ENCODE measurements around the gene SLX9.

The SLX9 gene

DNA sequence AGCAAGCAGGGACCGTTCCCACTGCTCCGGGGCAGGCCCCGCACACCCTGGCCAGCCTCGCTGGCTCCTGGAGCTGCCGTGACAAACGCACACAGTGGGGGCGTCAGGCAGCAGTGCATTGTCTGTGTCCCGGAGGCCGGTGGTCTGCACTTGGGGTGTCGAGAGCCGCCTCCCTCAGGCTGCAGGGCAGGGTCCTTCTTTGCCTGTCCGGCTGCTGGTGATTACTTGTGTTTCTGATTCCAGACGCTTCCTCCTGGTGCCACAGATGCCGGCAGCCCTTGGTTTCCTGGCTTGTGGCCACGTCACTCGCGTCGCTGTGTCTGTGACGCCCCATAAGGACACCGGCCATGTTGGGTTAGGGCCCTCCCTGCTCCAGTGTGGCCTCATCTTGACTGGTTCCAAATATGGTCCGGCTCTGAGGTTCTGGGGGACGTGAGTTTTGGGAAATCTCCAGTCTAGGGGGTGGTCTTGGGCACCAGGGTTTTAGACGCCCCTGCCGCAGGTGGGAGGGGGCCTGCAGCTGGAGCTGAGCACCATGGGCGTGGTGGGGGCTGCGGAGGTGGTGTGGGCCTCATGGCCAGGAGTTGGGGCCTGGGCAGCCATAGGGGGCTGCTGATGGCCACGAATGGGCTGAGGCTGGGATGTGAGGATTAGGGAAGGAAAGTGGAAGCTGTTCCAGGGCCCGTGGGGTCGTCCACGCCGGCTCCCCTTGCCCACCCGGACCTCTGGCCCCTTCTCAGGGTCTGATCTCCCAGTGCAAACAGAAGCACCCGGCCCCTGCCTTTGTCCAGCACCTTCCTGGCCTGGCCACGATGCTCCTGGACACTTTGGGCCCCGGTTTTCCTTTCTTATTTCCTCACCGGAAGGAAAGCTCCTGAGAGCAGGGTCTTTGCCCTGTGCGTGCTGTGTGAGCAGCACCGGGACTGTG lies 41.0 kb downstream of the SLX9 start:
- no peak for DNase-seq

DNA sequence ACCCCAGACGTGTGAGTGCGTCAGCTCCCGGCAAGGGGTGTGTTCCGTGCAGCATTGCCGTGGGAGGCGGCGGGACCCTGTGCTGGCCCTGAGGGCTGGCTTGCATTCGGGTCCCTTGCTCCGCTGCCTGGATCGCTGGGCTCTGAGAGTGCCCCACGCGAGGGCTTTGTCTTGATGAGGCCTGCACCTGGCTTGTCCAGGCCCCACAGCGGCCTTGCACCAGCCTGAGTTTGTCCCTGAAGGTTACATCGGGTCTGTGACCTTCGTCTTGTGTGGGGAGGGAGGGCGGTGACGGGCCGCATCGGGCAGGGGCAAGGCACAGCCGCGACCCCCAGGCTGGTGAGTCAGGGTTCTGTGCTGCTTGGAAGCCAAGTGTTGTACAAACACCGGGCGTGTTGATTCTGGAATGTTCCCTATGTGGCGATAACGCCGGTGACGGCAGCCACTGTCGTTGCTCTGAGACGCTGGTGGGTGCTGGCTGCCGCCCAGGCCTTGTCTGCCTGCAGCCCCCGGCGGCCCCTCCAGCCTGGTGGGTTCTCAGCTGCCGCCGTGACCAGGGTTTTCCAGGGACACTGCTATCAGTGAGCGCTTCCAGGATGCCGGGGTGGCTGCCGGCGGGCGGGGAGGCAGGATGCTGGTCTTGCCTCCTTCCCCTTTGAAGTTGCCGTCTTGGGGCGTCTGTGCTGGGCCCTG lies 42.9 kb downstream of the SLX9 start:
- DNase-seq: no peak

DNA sequence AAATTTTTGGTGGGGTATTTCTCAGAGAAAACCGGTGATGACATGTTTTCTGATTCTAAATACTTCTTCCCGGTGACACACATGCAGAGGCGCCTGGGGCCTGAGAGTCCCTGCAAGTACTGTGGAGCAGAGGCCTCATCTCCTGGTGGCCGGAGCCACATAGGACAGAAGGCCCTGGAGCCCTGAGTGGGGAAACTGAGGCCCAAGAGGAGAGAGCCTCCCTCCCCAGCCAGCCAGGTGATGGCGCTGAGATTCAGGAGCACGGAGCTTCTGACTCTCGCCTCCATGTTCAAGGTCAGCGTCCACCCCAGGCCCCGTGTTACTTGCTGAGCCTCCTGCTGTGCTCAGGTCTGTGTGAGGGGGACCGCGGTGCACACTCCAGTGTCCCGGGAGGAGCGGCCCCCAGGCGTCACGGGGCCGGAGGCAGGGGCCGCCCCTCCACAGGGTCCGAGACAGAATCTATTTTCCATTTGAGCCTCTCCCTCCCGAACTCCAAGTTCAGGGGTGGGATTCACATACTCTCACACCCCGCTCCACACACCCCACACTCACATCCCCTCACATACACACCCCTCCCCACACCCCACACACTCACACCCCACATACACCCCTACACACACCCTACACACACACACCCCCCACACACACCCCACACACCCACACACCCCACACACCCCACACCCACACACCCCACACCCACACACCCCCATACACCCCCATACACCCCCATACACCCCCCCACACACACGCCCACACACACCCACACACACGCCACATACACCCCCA lies 43.8 kb downstream of the SLX9 start:
- no peak for DNase-seq

DNA sequence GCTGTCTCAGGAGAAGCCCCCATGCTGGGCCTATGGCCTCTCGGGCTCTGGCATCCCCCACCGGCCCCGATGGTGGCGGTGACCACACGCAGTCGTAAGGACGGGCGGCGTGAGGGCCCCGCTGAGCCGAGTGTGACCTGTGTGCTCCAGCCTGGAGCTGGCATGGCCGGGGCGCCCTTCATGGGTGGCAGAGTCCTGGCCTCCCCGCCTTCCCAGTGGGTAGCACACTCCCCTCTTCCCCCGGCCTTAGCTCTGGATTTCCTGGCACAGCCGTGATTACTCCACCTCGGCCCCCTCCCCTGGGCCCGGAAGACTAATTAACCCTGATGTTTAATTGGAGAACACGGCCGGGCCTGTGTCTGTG lies 44.6 kb downstream of the SLX9 start:
- DNase-seq: no peak

DNA sequence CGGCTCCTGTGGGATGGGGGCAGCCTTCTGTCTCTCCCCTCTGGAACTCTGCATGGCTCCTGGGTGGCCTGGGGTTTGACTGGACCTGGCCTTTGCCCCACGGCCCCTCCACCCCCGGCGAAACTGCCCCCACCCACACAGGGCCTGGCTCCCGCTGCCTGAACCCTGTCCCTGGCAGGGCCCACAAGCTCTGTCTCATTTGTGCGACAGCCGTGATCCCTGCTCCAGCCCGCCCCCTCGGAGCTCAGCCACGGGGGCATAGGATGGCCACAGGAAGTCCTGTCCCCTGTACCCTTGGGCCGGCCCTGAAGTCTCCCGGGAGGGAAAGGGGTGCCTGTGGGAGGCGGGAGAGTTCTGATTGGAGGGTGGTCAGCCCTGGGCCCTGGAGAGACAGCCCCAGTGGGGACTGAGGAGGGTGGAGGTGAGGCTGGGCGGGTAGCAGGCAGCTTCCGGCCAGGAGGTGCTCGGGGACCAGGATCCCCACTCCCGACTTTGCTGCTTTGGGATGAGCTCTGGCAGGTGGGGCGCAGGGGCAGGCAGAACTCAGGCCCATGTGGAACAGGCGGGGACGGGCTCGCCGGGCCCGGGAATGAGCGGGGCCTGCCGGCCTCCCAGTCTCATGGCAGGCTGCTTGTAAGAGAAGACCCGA lies 45.1 kb downstream of the SLX9 start:
- no peak for DNase-seq

DNA sequence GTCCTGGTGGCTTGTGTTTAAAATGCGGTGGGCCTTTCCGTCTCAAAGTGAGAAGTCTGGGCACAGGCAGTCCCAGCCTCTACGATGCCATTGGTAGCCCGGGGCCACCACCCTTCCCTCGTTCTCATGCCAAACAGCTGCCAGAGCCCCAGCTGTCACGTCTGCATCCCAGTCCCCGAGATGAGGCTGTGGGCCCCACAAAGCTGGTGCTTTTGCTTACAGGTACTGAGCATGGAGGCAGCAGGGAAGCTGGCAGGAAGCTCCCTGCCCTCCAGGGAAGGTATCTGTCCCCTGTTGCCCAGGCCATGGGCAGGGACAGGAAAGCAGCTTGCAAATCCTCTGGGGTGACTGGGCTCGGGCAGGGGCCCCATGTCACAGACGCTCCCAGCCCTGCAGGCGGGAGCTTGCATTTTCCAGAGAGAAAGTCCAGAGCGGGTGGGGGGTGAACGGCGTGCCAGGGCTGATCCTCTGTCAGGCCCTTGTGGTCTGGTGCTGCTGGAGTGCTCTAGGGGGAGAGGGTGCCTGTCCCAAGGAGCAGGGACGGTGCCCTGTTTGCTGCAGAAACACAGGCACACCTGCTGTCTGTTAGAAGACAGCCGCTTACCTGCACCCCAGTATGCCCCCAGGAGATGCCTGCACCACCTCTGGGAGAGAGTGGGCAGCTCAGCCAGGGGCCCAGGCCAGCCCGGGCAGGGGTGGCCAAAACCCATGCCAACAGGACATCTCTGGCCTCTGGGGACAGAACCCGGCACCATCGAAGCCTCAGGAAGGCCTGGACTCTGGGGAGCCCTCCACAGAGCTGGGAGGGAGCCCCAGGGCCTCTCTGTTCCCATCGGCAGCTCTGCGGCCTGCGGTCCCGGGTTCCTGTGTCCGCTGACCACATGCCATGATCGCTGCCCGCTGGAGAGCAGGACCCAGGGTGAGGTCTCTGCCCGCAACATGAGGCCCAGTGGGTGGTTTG lies 45.9 kb downstream of the SLX9 start:
- DNase-seq: no peak

DNA sequence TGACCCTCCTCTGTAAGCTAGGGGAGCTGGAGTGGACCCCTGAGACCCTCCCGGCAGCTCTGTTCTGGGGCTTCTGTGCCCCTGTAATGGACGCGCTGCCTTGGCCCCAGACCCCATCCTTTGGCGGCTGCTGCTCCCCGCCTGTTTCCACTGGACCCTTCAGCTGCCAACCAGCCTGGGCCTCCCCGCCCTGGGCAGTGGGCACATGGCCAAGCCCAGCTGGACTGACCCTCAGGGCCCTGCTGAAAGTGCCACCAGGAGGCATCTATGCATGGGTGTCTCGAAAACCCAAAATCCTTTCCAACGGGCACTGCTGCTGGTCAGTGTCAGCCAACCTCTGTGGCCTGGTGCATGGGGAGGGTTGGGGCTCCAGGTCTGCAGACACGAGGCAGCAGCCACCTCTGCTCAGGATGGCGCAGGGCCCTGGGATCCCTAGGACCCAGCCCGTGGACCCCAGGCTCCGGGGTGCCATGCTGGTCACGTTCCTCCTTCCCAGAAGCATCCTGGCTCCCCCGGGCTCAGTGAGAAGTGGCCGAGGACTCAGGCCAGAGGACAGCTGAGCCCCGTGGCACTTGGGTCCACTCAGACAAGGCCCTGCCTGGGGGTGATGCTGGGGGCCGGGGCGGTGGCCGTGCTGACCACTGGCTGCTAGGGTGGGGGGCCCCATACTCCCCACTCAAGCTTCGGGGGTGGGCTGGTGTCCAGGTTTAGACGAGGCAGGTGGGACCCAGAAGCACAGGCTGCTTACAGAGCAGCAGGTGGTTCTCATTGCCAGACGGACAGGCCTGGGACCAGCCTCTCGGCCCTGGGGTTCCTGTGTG lies 46.9 kb downstream of the SLX9 start:
- DNase-seq: no peak

DNA sequence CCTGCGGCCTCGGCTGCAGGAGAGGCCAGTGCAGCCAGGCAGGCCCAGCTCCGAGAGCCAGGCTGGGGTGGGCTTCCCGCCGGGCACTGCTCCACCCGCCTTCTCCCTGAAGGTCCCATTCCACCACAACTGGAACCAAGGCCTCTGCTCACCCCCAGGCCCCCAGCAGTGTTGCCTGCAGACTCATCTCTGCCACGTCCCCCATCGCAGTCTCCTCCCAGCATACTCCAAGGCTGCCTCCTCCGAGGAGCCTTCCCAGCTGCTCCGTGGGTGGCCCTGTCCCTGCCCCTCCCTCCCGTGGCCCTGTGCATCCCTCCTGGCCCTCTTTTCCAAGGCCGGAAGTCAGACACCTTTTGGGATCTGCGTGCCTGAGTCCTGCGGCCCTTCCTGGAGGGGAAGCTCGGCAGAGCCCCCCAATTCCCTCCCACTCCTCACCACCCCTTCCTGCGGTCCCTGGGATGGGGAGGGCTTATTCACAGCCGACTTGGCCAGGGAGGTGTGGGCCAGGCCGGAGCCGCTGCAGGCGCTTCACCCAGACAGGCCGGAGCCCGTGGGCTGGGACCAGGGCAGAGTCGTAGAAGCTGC lies 47.6 kb downstream of the SLX9 start:
- DNase-seq: no peak

DNA sequence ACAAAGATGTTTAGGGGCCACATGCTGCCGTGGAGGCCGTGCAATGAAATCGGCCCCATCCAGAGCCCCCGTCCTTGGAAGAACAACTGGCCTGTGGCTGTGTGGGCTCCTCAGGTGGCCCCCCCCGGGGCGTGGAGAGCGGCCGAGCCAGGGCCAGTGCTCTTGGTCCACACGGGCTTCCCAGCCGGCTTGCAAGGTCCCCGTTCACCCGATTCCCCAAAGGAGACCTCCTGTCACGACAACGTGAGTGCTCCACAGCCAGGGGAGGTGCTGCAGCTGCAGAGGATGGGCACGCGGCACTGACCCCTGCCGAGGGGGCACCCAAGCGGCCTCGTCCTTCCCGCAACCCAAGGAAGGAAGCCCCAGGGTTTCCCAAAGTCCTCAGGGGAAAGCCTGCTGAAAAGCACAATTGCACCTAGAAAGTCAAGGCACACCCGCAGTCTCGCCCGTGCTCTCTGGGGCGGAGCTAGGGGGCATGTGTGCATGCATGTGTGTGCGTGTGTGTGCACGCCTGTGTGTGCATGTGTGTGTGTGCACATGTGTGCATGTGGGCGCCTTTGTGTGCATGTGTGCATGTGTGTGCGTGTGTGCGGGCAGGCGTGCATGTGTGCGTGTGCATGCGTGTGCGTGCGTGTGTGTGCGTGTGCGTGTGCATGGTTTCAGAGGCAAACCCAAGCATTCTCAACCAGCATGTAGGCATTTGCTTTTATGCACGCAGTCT lies 48.2 kb downstream of the SLX9 start:
- DNase-seq: no peak

DNA sequence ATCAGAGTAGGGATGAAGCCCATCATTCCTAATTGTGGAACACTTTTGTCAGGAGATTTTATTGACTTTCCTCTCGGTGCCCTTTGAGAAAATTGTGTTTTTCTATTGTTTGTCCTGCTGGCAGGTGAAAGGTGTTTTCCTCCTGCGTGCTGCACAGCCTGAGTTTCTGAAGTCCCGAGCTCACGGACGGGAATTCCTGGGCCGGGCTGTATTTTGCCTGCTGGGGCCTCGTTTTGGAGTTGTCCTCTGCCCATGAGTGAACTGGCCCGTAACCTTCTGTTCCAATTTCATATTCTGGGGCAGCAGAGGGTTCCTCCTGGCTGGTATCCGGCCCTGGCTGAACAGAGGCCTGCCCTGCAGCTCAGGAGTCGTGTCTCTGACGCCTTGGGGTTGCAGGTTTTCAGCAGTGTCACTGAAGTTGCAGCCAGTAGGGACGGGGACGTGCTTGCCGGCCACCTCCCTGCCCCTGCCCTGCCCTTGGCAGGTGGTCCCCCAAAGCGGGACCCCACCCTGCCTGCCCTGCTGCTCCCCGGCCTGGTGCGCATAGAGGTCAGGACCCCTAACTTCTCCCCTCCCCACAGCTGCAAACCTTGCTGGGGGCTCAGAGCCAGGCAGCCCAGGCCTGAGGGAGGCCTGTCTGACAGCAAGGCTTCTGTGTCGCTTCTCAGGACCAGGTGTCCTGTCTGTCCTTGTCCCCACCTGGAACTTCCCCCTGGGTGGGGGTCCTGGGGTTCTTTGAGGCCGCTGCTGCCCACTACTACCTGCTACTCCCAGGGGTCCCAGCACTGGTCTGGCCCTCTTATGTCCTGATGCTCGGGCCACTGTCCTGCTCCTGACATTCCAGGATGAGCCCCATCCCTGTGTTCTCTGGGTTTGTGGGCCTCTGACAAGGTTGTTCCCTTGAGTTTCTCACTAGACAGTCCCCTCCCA lies 49.0 kb downstream of the SLX9 start:
- DNase-seq: no peak

DNA sequence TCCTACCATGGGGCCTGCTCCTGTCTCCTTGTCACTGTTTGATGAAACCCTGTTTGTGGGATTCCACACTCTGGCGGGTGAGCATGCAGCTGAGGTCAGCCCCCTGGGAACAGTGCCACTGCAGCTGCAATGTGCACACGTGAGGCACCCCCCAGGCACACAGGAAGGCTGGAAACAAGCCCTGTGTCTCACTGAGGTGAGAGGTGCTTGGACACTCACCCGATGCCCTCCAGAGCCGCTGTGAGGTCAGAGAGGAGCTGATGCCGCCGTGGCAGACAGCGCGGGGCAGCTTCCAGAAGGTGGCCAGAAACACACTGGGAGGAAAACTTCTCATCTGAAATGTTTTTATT lies 49.7 kb downstream of the SLX9 start:
- no peak for DNase-seq

DNA sequence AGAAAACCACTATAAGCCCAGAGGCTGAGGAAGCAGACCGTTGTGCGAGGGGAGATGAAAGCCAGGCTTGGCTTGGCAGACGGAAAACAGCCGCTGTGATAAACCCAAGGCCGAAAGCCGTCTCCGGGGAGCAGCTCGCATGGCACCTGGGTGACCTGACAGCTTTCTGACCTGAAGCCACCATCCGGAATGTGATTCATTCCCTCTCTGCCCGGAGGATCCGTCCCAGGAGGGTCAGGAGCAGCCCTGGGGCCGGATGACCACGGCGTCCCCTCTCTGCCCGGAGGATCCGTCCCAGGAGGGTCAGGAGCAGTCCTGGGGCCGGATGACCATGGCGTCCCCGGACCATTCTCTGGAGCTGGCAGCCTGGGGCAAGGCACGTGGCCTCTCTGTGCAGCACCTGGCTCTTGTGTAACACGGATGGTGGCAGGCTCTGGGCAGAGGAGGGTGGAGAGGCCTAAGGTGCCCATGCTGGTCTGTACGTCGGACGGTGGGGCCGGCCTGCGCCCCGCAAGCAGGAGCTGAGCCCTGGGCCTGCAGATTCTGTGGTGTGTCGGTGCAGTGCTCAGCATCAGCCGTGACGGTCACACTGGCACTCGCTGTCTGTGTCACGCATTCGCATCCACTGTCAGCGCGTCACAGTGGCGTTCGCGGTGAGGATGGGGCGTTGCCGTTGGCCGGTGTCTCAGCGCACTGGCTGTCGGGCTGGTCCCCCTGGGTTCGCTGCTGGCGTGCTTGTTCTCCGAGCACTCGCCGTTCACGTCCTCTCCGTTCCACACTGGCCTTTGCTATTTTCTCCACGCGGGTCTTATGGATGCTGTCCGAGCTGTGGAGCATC lies 50.3 kb downstream of the SLX9 start:
- no peak for DNase-seq

DNA sequence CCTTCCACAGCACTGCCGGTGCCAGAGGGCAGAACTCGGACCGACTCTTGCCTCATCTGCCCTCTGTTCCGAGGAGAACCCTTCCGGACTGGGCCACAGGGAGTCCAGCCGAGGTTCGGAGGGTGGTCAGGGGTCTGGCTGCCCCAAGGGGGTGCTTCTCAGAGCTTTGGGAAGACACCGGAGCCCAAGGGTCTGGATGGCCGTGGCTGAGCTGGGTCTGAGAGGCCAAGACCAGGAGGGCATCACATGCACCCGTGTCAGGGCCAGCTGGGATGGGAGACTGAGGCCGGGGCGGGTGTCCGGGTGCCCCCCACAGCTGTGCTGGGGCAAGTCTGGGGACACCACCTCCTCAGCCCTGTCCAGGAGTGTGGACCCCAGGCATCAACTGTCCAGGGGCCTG lies 51.1 kb downstream of the SLX9 start:
- no peak for DNase-seq

DNA sequence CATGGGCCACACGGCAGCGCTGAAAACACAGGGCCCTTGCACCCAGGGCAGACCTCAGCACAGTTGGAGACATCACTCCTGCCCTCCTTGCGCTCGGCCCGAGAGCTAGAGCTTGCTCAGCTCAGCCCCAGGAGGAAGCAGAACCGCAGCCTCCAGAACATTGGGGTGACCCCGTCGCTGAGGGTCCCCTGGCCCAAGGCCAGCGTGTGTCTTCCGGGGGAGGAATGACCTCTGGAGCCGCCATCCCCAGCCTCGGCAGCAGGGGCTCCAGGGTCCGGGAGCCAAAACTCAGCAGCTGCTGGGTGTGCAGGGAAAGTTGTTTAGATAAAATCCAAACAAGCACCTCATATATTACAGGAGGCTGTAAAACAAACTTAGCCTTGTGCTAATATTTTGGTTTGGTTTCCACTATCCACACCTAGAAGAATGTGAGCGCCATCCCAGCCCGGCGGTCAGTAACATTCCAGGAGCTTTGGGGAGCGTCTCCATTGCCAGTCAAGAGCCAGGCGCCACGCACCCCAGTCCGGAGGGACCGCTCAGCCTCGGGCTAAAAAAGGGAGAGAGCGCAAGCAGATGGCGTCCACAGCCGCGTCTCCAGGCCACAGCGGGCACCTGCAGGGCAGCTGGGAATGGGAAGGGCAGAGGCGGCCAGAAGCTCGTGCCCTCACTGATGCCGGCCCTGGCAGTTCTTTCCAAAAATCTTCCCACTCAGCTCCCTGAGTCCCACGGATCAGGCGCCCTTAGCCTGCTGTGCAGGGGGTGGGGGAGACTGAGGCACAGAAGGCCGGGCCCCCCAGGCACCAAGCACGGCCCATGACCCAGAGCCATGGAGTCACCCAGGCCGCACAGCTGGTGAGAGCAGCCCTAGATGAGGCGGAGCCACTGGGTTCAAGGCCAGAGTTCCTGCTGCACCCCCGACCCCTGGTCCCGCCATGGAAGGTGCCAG lies 52.0 kb downstream of the SLX9 start:
- no peak for DNase-seq

DNA sequence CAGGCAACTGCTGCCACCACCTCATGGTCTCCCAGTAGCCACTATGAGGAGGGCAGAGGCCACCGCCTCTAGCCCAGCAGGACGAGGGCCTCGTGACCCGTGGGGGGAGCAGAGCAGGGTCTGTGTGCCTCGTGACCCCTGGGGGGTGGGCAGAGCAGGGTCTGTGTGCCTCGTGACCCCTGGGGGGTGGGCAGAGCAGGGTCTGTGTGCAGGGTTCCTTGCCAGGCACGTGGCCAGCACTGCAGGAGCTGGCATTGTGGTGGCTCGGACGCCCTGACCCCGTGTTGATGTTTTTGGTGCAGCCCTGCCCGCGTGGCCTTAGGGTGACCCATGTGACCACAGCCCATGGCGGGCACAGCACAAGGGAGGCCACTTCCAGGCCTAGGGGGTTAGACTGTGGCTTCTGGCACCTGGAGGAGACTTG lies 52.8 kb downstream of the SLX9 start:
- no peak for DNase-seq

DNA sequence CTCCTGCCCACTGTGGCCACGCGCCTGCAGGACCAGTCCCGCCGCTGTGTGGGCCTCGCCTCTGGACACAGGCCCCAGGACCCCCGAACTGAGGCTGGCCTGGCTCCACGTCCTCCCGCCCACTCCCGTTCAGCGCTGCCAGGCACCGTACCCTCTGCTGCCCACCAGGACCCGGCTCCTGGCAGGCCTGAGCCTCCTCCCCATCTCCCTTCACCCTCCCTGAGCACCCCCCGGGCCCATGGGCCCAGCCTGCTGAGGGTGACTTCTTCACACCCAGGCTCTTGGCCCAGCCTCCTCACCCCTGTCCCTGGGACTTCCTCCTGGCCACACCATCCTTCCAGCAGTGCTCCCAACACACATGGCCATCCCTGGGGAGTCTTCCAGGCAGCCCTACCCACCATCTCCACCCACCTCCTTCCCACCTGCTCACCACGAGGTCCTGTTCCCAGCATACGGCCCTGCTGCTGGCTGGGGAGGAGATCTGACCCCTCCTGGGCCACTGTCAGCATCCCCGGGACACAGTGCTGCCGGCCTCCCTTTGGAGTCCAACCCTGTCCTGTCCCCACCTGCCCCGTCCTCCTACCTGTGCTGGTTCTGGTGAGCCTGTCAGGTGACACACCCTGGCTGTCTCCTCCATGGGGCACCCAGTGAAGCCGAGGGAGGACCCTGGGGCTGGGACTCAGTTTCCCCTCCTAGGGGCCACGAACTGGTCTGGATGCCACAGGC lies 53.7 kb downstream of the SLX9 start:
- DNase-seq: no peak
